K562 (cell line): ENCODE results near the gene ST6GALNAC3. TPM values are rescaled to one million over a fixed set of nuclear protein-coding genes. Genes with fewer than 3 reads are reported as not detected.

ENCODE experiments used
- ATAC-seq: fragments of 200-7000 bp; cut with Tn5 transposase; 3 replicates; pipeline ENCODE4 v1.9.1; 2020; ENCODE audit warnings: moderate library complexity
- BruUV-seq: library from RNA; stranded (reverse); fragments of 400-500 nt; replicated peaks from 2 replicates; lab custom pipeline; 2021; lab: Mats Ljungman, UMichigan
- CTCF ChIA-PET: fragments of 300-600 bp; formaldehyde crosslinking; extraction: SDS; loops from one replicate; lab custom pipeline; 2021; ENCODE audit warnings: low intra/inter-chr PET ratio; lab: Yijun Ruan, JAX
- POLR2A ChIA-PET: fragments of 300-600, 350-650 bp; sonication (Branson Sonifier 250); formaldehyde crosslinking; extraction: SDS; loops from one replicate; lab custom pipeline; 2021; ENCODE audit warnings: antibody characterized with exemption, inconsistent platforms; lab: Yijun Ruan, JAX
- DNase-seq, 4 experiments: peaks; one replicate each; pipeline versions ENCODE4 v3.0.0 to v3.0.0-alpha.2; 2011 to 2018; ENCODE audit warnings: low spot score in 3 of 4, mixed read lengths in 3 of 4; ENCODE audit errors: extremely low read depth in 1 of 4
- FAIRE-seq: peaks from 2 replicates; lab custom pipeline; 2011; peaks lifted over from hg19 to GRCh38; lab: Jason Lieb, UNC
- H2AFZ ChIP-seq: 2 replicates; pipeline ENCODE4 v1.6.0; 2011; ENCODE audit warnings: low read depth, low read length, control low read depth, inconsistent platforms
- H3K27ac ChIP-seq: fragments of 200-600 bp; 3 replicates; pipeline ENCODE4 v1.8.0; 2011; ENCODE audit warnings: low read depth, mild to moderate bottlenecking, control low read depth, inconsistent platforms, low read length, moderate library complexity, mixed read lengths; ENCODE audit errors: extremely low read depth
- H3K27me3 ChIP-seq, 2 experiments: fragments of 300-600 bp in 1 of 2; 2 replicates in 1 of 2; 3 replicates in 1 of 2; pipeline versions ENCODE4 v1.6.0 to v1.8.0; 2011; ENCODE audit warnings: inconsistent platforms in 2 of 2, low read length in 2 of 2, mild to moderate bottlenecking in 1 of 2, mixed read lengths in 1 of 2, moderate library complexity in 1 of 2; ENCODE audit not compliant: control insufficient read depth in 2 of 2, insufficient read depth in 2 of 2
- H3K36me3 ChIP-seq: fragments of 300-600 bp; 3 replicates; pipeline ENCODE4 v1.8.0; 2011; ENCODE audit warnings: mild to moderate bottlenecking, low read length, inconsistent platforms; ENCODE audit not compliant: control insufficient read depth, insufficient read depth
- H3K4me1 ChIP-seq, 2 experiments: fragments of 200-600 bp in 1 of 2; replicated peaks in 1 of 2; 2 replicates in 1 of 2; 3 replicates in 1 of 2; pipeline versions ENCODE4 v1.5.1 to v1.8.0; 2011; ENCODE audit warnings: inconsistent platforms in 2 of 2, low read length in 2 of 2, mild to moderate bottlenecking in 1 of 2, mixed read lengths in 1 of 2, moderate library complexity in 1 of 2; ENCODE audit not compliant: control insufficient read depth in 2 of 2, insufficient read depth in 2 of 2
- H3K4me2 ChIP-seq: 2 replicates; pipeline ENCODE4 v1.6.1; 2011; ENCODE audit warnings: low read length, control low read depth, inconsistent platforms, mixed read lengths; ENCODE audit not compliant: insufficient read depth
- H3K4me3 ChIP-seq: fragments of 200-600 bp; sonication (generic), shearing (Covaris generic); 2 replicates; pipeline ENCODE4 v1.5.1; 2016; ENCODE audit warnings: control low read depth, inconsistent platforms
- H3K79me2 ChIP-seq: fragments of 200-600 bp; 3 replicates; pipeline ENCODE4 v1.8.0; 2011; ENCODE audit warnings: low read length, inconsistent platforms; ENCODE audit not compliant: control insufficient read depth, insufficient read depth
- H3K9ac ChIP-seq, 2 experiments: 2 replicates each; pipeline versions ENCODE4 v1.6.0 to v1.6.1; 2011; ENCODE audit warnings: low read depth in 2 of 2, low read length in 2 of 2, control low read depth in 1 of 2, inconsistent platforms in 1 of 2, mild to moderate bottlenecking in 1 of 2, mixed read lengths in 1 of 2; ENCODE audit not compliant: insufficient read depth in 1 of 2
- H3K9me1 ChIP-seq: one replicate; pipeline ENCODE4 v1.6.0; 2011; ENCODE audit warnings: inconsistent platforms, mild to moderate bottlenecking, low read length, moderate library complexity; ENCODE audit not compliant: control insufficient read depth, insufficient read depth
- H3K9me3 ChIP-seq: replicated peaks from 2 replicates; pipeline ENCODE4 v1.5.1; 2011; ENCODE audit warnings: low read depth, low read length, inconsistent platforms; ENCODE audit not compliant: control insufficient read depth, insufficient read depth
- H4K20me1 ChIP-seq: replicated peaks from 2 replicates; pipeline ENCODE4 v1.6.1; 2011; ENCODE audit warnings: low read length, inconsistent platforms, mixed read lengths; ENCODE audit not compliant: control insufficient read depth, insufficient read depth
- BCL6 ChIP-seq: fragments of 250-450 bp; sonication (Bioruptor Pico); IDR thresholded peaks from 2 replicates; pipeline ENCODE4 v1.4.0; 2020
- CTBP1 ChIP-seq: fragments of 450-650 bp; IDR thresholded peaks from 2 replicates; pipeline ENCODE4 v1.6.1; 2016; ENCODE audit warnings: borderline replicate concordance
- EP400 ChIP-seq: fragments of 450-650 bp; IDR thresholded peaks from 2 replicates; pipeline ENCODE4 v1.6.1; 2017; ENCODE audit warnings: antibody characterized with exemption, mild to moderate bottlenecking, moderate library complexity
- EWSR1 ChIP-seq: fragments of 450-650 bp; IDR thresholded peaks from 2 replicates; pipeline ENCODE4 v1.6.1; 2018; ENCODE audit warnings: borderline replicate concordance, mild to moderate bottlenecking, low read depth, moderate library complexity; ENCODE audit not compliant: partially characterized antibody
- KAT7 ChIP-seq: sonication (generic); formaldehyde crosslinking; IDR thresholded peaks from 2 replicates; pipeline ENCODE4 v1.8.0; 2022; ENCODE audit warnings: missing genetic modification reagents, mild to moderate bottlenecking, borderline replicate concordance
- MEIS2 ChIP-seq: fragments of 450-650 bp; IDR thresholded peaks from 2 replicates; pipeline ENCODE4 v1.6.1; 2014; ENCODE audit warnings: mild to moderate bottlenecking; ENCODE audit not compliant: partially characterized antibody
- NR2C2 ChIP-seq, 2 experiments: fragments of 200-800 bp in 1 of 2; sonication (Bioruptor generic) in 1 of 2; sonication (generic) in 1 of 2; formaldehyde crosslinking in 1 of 2; IDR thresholded peaks; 2 replicates each; pipeline versions ENCODE4 v1.6.1 to v1.8.0; 2016 to 2022; ENCODE audit warnings: mild to moderate bottlenecking in 1 of 2, missing compliant biosample characterization in 1 of 2, missing genetic modification characterization in 1 of 2, missing genetic modification reagents in 1 of 2
- RBM14 ChIP-seq: fragments of 200-400 bp; formaldehyde crosslinking; IDR thresholded peaks from 2 replicates; pipeline ENCODE4 v1.6.1; 2018; ENCODE audit warnings: low read depth, mild to moderate bottlenecking, low read length, moderate library complexity, borderline replicate concordance; ENCODE audit not compliant: insufficient read depth
- RFX7 ChIP-seq: fragments of 250-450 bp; sonication (Bioruptor Pico); IDR thresholded peaks from 2 replicates; pipeline ENCODE4 v1.5.1; 2021; ENCODE audit warnings: mild to moderate bottlenecking
- SETDB1 ChIP-seq: IDR thresholded peaks from one replicate; pipeline ENCODE4 v1.6.1; 2012; ENCODE audit warnings: low read length, control low read depth, inconsistent platforms
- THAP7 ChIP-seq: fragments of 250-450 bp; sonication (Bioruptor Pico); IDR thresholded peaks from 2 replicates; pipeline ENCODE4 v1.5.0; 2021
- VEZF1 ChIP-seq: fragments of 200-800 bp; sonication (Bioruptor generic); IDR thresholded peaks from 2 replicates; pipeline ENCODE4 v1.6.1; 2017; ENCODE audit warnings: missing genetic modification characterization, missing compliant biosample characterization
- in situ Hi-C: fragments of 300-500 bp; cut with MboI; formaldehyde crosslinking; loops from 4 replicates; pipeline ENCODE4 v1.15.0; 2018; ENCODE audit warnings: inconsistent platforms, mixed read lengths
- intact Hi-C: fragments of 100-400 bp; cut with micrococcal nuclease; formaldehyde crosslinking; loops from 2 replicates; pipeline ENCODE4 v1.14.2; 2022
- polyA plus RNA-seq, 8 experiments: library from polyadenylated mRNA; depleted of rRNA in 4 of 8; stranded (reverse) in 5 of 8; unstranded in 3 of 8; fragments of >200 nt; fragmentation: Nextera tagmentation in 2 of 8; fragmentation: Illumina TruSeq in 1 of 8; extraction: Ambion mirVana in 2 of 8; extraction: Trizol in 1 of 8; gene quantifications; 2 replicates each; pipeline versions ENCODE4 v1.2.1 to v1.2.3, GENCODE V29; 2011 to 2014; ENCODE audit warnings: inconsistent platforms in 1 of 8, missing spikeins in 1 of 8
- total RNA-seq, 7 experiments: library from RNA; depleted of rRNA in 6 of 7; stranded (reverse); fragments of >200 nt in 6 of 7; fragmentation: Illumina TruSeq in 2 of 7; extraction: Trizol in 2 of 7; gene quantifications; 2 replicates each; pipeline versions ENCODE4 v1.2.1 to v1.2.3, GENCODE V29; 2011 to 2021; ENCODE audit warnings: low replicate concordance in 1 of 7
- TF ChIP-seq, protein P1 (sequence below): fragments of 450-650 bp; IDR thresholded peaks from 2 replicates; pipeline ENCODE4 v1.6.1; 2018; ENCODE audit not compliant: partially characterized antibody

ST6GALNAC3 gene
- total and polyA plus RNA-seq, 9 of the 15 experiments (the other 6 are each of a cell fraction or from before 2014, with no cell fraction given) = 0.04 to 0.29 (median 0.18) TPM; not detected in 6

DNA sequence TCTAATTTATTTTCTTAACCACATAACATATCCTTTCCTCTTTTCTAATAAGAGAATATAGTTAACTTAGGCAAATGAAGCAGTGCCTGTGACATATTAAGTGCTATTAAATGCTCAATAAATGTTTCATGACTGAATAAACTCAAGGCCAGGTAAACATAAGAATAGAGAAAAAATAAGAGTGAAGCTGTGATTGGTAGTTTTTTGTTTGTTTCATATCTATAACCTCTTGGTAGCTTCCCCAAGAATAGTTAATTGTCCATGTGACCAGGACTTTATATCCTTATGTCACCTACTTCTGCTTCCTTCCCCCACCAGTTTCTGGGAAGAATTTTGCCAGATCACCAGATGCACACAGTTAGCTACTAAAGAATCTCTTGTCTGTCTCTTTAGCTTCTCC is 497.7 kb downstream of the ST6GALNAC3 start:
- Histone ChIP-seq H4K20me1 (no peaks in the 10 kb centered on the region), H3K9me1 (no peaks in the 10 kb centered on the region), H2AFZ (no peak overlapping the region), H3K4me2 (no peak overlapping the region), H3K9ac (no peak overlapping the region), H3K27ac (no peak overlapping the region), H3K36me3 (no peaks in the 10 kb centered on the region), H3K9me3 (no peaks in the 10 kb centered on the region), H3K27me3 (no peaks in the 10 kb centered on the region), H3K79me2 (no peaks in the 10 kb centered on the region), H3K4me3 (no peak overlapping the region), H3K4me1 (no peaks in the 10 kb centered on the region)
- intact Hi-C loops (no loop called here), in situ Hi-C loops (no loop called here)
- ChIA-PET CTCF (no interaction called here), POLR2A (no interaction called here)
- no peak for ATAC-seq
- no TSS peak for BruUV-seq
- no peak for DNase-seq
- FAIRE-seq = no peak
- TF ChIP-seq, protein P1, sequence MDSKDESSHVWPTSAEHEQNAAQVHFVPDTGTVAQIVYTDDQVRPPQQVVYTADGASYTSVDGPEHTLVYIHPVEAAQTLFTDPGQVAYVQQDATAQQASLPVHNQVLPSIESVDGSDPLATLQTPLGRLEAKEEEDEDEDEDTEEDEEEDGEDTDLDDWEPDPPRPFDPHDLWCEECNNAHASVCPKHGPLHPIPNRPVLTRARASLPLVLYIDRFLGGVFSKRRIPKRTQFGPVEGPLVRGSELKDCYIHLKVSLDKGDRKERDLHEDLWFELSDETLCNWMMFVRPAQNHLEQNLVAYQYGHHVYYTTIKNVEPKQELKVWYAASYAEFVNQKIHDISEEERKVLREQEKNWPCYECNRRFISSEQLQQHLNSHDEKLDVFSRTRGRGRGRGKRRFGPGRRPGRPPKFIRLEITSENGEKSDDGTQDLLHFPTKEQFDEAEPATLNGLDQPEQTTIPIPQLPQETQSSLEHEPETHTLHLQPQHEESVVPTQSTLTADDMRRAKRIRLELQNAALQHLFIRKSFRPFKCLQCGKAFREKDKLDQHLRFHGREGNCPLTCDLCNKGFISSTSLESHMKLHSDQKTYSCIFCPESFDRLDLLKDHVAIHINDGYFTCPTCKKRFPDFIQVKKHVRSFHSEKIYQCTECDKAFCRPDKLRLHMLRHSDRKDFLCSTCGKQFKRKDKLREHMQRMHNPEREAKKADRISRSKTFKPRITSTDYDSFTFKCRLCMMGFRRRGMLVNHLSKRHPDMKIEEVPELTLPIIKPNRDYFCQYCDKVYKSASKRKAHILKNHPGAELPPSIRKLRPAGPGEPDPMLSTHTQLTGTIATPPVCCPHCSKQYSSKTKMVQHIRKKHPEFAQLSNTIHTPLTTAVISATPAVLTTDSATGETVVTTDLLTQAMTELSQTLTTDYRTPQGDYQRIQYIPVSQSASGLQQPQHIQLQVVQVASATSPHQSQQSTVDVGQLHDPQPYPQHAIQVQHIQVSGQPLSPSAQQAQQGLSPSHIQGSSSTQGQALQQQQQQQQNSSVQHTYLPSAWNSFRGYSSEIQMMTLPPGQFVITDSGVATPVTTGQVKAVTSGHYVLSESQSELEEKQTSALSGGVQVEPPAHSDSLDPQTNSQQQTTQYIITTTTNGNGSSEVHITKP = no peak
- no peak for TF ChIP-seq CTBP1
- no peak for TF ChIP-seq BCL6 (CRISPR knock-in tag)
- no peak for TF ChIP-seq RBM14
- no peak for TF ChIP-seq NR2C2 (CRISPR knock-in tag; IDR thresholded peaks at IDR 0.05)
- no peak for TF ChIP-seq NR2C2 (tag; IDR thresholded peaks at IDR 0.05)
- TF ChIP-seq KAT7 = no peak
- TF ChIP-seq THAP7 (CRISPR knock-in tag) = no peak
- TF ChIP-seq EP400 = no peak
- TF ChIP-seq RFX7 (CRISPR knock-in tag) = no peak
- TF ChIP-seq EWSR1 = no peak
- TF ChIP-seq MEIS2 = no peak
- TF ChIP-seq SETDB1 = no peak
- TF ChIP-seq VEZF1 (CRISPR knock-in tag) = no peak
